Glomerular visceral epithelial cell (primary cell): ENCODE results near the gene NSUN7.

Experiments used
- DNase-seq: peaks from one replicate; pipeline ENCODE4 v3.0.0-alpha.2; 2016; ENCODE audit errors: extremely low spot score

The NSUN7 gene

GRCh38 chr4:40845154-40845835 is 95.5 kb downstream of the NSUN7 start:
- DNase-seq, result no peak

- no peak for DNase-seq
Observed at GRCh38 chr4:40846532-40846931, 96.8 kb downstream of the NSUN7 start.

GRCh38 chr4:40848251-40848650 is 98.5 kb downstream of the NSUN7 start:
- no peak for DNase-seq

- no peak for DNase-seq
Observed at GRCh38 chr4:40848940-40849339, 99.2 kb downstream of the NSUN7 start.

GRCh38 chr4:40850496-40850895 is 100.7 kb downstream of the NSUN7 start:
- no peak for DNase-seq

- no peak for DNase-seq
Observed at GRCh38 chr4:40856277-40856839, 106.6 kb downstream of the NSUN7 start.

- DNase-seq, result no peak
Observed at GRCh38 chr4:40856840-40857362, 107.1 kb downstream of the NSUN7 start.

DNA sequence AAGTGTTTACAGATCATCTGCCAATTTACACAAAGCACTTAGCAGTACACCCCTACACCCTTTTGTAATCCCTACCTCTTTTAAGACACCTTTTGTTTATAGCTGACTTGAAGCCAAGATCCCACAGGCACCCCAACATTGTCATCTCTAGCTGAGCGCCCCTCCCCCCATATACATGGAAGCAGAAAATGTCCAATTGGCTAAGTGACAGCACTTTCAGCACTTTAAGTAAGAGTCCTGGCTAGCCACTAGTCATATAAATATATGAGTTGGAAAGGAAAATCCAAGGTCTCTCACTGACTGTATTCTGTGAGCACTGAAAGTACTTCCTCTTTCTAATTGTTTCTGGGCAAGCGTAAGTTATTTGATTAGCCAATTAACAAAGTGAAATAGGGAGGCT is 108.2 kb downstream of the NSUN7 start:
- DNase-seq, result no peak

DNA sequence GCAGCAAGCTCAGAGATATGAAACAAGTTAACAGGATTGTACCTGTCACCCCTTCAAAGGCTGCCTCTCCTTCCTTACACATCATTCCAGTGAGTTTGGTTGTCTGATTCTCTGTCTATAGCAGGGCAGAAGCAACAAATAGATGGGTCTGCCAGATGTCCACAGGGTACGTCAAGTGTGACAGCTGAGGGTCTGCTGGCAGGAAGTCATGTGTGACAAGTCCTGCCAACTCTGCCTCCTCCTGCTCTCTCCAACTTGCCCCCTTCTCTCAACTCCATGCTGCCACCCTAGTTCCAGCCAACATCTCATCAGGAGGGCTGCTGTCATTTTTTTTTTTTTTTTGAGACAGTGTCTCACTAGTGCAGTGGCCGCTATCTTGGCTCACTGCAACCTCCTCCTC is 109.2 kb downstream of the NSUN7 start:
- no peak for DNase-seq
